Panc1 (cell line): ENCODE measurements around the gene MBD6. TPM values are rescaled to one million over a fixed set of nuclear protein-coding genes. Genes with fewer than 3 reads are reported as not detected.

Experiments
- ATAC-seq: fragments of 200-7000 bp; cut with Tn5 transposase; 2 replicates; pipeline ENCODE4 v1.9.1; 2020; ENCODE audit warnings: mild to moderate bottlenecking, moderate library complexity
- BruUV-seq: library from RNA; stranded (reverse); fragments of 400-500 nt; replicated peaks from 2 replicates; lab custom pipeline; 2021; lab: Mats Ljungman, UMichigan
- CTCF ChIA-PET: fragments of 300-600 bp; sonication (Branson Sonifier 250); formaldehyde crosslinking; loops from one replicate; lab custom pipeline; 2022; ENCODE audit warnings: antibody characterized with exemption; lab: Charles Lee
- POLR2A ChIA-PET: fragments of 300-600 bp; sonication (Branson Sonifier 250); formaldehyde crosslinking; loops from one replicate; lab custom pipeline; 2022; ENCODE audit warnings: antibody characterized with exemption; lab: Charles Lee
- DNase-seq: peaks from one replicate; pipeline ENCODE4 v3.0.0-alpha.2; 2010; ENCODE audit warnings: low read depth, low spot score
- H3K27ac ChIP-seq: 2 replicates; pipeline ENCODE4 v1.5.1; 2011; ENCODE audit warnings: mild to moderate bottlenecking, low read length, inconsistent platforms
- H3K27me3 ChIP-seq: fragments of 200-500 bp; sonication (Bioruptor generic); 2 replicates; pipeline ENCODE4 v1.6.0; 2014; ENCODE audit warnings: low read length, inconsistent platforms; ENCODE audit not compliant: control insufficient read depth, insufficient read depth
- H3K36me3 ChIP-seq: fragments of 200-500 bp; sonication (Bioruptor generic); 2 replicates; pipeline ENCODE4 v1.5.1; 2014; ENCODE audit warnings: inconsistent platforms, mild to moderate bottlenecking, low read length, moderate library complexity; ENCODE audit not compliant: control insufficient read depth, insufficient read depth
- H3K4me1 ChIP-seq: 2 replicates; pipeline ENCODE4 v1.5.1; 2011; ENCODE audit warnings: inconsistent platforms, mild to moderate bottlenecking, low read length, moderate library complexity; ENCODE audit not compliant: control insufficient read depth, insufficient read depth
- H3K4me3 ChIP-seq, 2 experiments: 2 replicates each; pipeline ENCODE4 v1.5.1; 2011 to 2012; ENCODE audit warnings: low read depth in 2 of 2, low read length in 2 of 2, mild to moderate bottlenecking in 2 of 2, inconsistent platforms in 1 of 2, moderate library complexity in 1 of 2
- H3K9me3 ChIP-seq: fragments of 200-500 bp; sonication (Bioruptor generic); 2 replicates; pipeline ENCODE4 v1.5.1; 2014; ENCODE audit warnings: low read depth, mild to moderate bottlenecking, inconsistent platforms, low read length, moderate library complexity; ENCODE audit not compliant: control insufficient read depth, insufficient read depth
- POLR2AphosphoS5 ChIP-seq: IDR thresholded peaks from 2 replicates; pipeline ENCODE4 v1.6.1; 2012; ENCODE audit warnings: mild to moderate bottlenecking, low read depth, low read length, moderate library complexity
- REST ChIP-seq, 2 experiments: IDR thresholded peaks; 2 replicates each; pipeline ENCODE4 v1.6.1; 2011 to 2012; ENCODE audit warnings: low read depth in 2 of 2, control low read depth in 1 of 2, low read length in 1 of 2, mild to moderate bottlenecking in 1 of 2, moderate library complexity in 1 of 2; ENCODE audit not compliant: insufficient read depth in 1 of 2
- SIN3A ChIP-seq: IDR thresholded peaks from 2 replicates; pipeline ENCODE4 v1.6.1; 2012; ENCODE audit warnings: low read depth, mild to moderate bottlenecking, low read length, moderate library complexity, borderline replicate concordance; ENCODE audit not compliant: insufficient read depth
- TCF7L2 ChIP-seq: IDR thresholded peaks from 2 replicates; pipeline ENCODE4 v1.6.1; 2011; ENCODE audit warnings: mild to moderate bottlenecking, low read depth, low read length, inconsistent platforms
- in situ Hi-C: cut with HindIII; loops from 2 replicates; pipeline ENCODE4 v1.10.0; 2016; ENCODE audit warnings: low sequenced_read_pairs, low pct_unique_long_range_greater_than_20kb
- intact Hi-C: fragments of 100-400 bp; cut with micrococcal nuclease; formaldehyde crosslinking; loops from one replicate; pipeline ENCODE4 v1.10.0; 2022; ENCODE audit not compliant: unreplicated experiment
- total RNA-seq: library from RNA; stranded (reverse); gene quantifications from one replicate; pipeline ENCODE4 v1.2.1, GENCODE V29; 2021; ENCODE audit not compliant: unreplicated experiment
- TF ChIP-seq, protein P1 (sequence below): fragments of 450-650 bp; IDR thresholded peaks from 2 replicates; pipeline ENCODE4 v1.5.1; 2017; ENCODE audit warnings: mild to moderate bottlenecking

MBD6 gene
- total RNA-seq, 1 experiment from 2014 or later = 115 TPM

- Histone ChIP-seq H3K4me1 (peaks cover 54% of the 10 kb centered on the region), H3K4me3 (peak within 1 kb of the TSS; percentile 88 to 98), H3K27me3 (no peaks in the 10 kb centered on the region), H3K9me3 (no peaks in the 10 kb centered on the region), H3K36me3 (peaks cover 19% of the 10 kb centered on the region), H3K27ac (peak within 1 kb of the TSS; percentile 96)
- DNase-seq (peak; percentile 95), ATAC-seq (peak; percentile 81)
- CTCF ChIA-PET = no interaction called here
- TF ChIP-seq TCF7L2 (no peak), REST (IDR thresholded peaks at IDR 0.05; ENCODE audit: insufficient read depth in 1 of 2, low read depth in 2 of 2, low read length in 1 of 2) (peak; percentile 18 to 36; a peak in 2 of 4 replicates), SIN3A (peak; percentile 79; the same call in 1 of the 2 replicates), POLR2AphosphoS5 (peak; percentile 99)
- TF ChIP-seq, protein P1, sequence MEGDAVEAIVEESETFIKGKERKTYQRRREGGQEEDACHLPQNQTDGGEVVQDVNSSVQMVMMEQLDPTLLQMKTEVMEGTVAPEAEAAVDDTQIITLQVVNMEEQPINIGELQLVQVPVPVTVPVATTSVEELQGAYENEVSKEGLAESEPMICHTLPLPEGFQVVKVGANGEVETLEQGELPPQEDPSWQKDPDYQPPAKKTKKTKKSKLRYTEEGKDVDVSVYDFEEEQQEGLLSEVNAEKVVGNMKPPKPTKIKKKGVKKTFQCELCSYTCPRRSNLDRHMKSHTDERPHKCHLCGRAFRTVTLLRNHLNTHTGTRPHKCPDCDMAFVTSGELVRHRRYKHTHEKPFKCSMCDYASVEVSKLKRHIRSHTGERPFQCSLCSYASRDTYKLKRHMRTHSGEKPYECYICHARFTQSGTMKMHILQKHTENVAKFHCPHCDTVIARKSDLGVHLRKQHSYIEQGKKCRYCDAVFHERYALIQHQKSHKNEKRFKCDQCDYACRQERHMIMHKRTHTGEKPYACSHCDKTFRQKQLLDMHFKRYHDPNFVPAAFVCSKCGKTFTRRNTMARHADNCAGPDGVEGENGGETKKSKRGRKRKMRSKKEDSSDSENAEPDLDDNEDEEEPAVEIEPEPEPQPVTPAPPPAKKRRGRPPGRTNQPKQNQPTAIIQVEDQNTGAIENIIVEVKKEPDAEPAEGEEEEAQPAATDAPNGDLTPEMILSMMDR = no peak
- POLR2A ChIA-PET = interaction anchor here (0.6 kb wide), 1 partner anchor 866 kb away, joined by 3 read pairs; no protein-coding TSS in a partner anchor
- BruUV-seq = TSS peak; percentile 83
- in situ Hi-C loops = no loop called here
- intact Hi-C loops = no loop called here
These were observed 2.4 kb upstream of the MBD6 start, which contains the start of gene DDIT3 for GRCh38 chr12:57520053-57520818. Gene DDIT3, minus strand, starts transcription at chr12:57520514. Its CDS starts 3,108 bp downstream, at chr12:57517406.

DNA sequence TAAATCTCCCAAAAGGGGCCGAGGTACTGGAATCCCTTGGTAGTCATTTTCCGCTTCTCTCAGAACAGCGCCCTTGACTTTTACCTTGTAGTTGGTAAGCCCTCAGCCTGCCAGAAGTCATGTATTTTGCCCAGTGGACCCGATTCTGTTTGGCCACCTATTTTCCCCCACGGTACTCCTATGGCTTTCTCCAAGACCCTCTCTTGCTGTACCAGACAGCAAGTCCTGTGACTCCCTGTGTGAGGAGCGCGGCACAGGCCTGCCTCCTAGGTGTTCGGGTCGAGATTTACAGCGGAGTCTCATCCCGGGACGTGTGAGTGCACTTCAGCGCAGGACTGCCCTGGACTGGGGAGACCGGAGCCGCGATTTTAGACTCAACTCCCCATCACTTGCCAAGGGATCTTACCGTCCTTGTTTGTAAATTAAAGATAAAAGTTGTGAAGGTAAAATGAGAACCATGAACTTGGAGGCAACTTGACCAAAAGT is 1.1 kb upstream of the MBD6 start:
- DNase-seq (peak; percentile 30), ATAC-seq (0 out of 2 replicates have a peak, but pooled peaks have one; percentile 18)
- in situ Hi-C loops (no loop called here), intact Hi-C loops (no loop called here)
- no TSS peak for BruUV-seq
- Histone ChIP-seq H3K27me3 (no peaks in the 10 kb centered on the region), H3K9me3 (no peaks in the 10 kb centered on the region), H3K36me3 (peaks cover 12% of the 10 kb centered on the region; the same call in 1 of the 2 replicates), H3K27ac (peak overlapping the region; percentile 91), H3K4me3 (peak overlapping the region; percentile 65 to 86), H3K4me1 (peaks cover 41% of the 10 kb centered on the region)
- ChIA-PET CTCF (no interaction called here), POLR2A (no interaction called here)
- no peak for TF ChIP-seq SIN3A
- TF ChIP-seq, protein P1 = no peak; the same call in 1 of the 2 replicates
- no peak for TF ChIP-seq TCF7L2
- TF ChIP-seq REST (IDR thresholded peaks at IDR 0.05; ENCODE audit: insufficient read depth in 1 of 2, low read depth in 2 of 2, low read length in 1 of 2) = no peak
- TF ChIP-seq POLR2AphosphoS5 = no peak
